ENCODE data around the gene GAN. TPM values are rescaled to one million over a fixed set of nuclear protein-coding genes. Genes with fewer than 3 reads are reported as not detected.
"Not testable (repeated sequence)": the region's sequence is repeated elsewhere in the genome, so short reads cannot be mapped to it uniquely, and the experiment has no call there.

The GAN gene
- total and polyA plus RNA-seq, 2 donors (not counting 1 experiment from before 2014, with no cell fraction given), result 0.79 to 6.9 TPM

- Mint-ChIP-seq H3K4me3 (no peak overlapping the region), H3K4me1 (peaks cover 28% of the 10 kb centered on the region), H3K9me3 (ENCODE audit: insufficient read depth) (no peaks in the 10 kb centered on the region), H3K27ac (no peak overlapping the region), H3K27me3 (no peaks in the 10 kb centered on the region)
- Histone ChIP-seq H3K4me2 (replicated peaks; ENCODE audit: low read depth, low read length, poor library complexity, severe bottlenecking) (no peak overlapping the region), H3K4me1 (ENCODE audit: control insufficient read depth in 2 of 2, insufficient read depth in 2 of 2, low read length in 2 of 2) (peaks cover 11 to 20% of the 10 kb centered on the region in 2 donors), H3K9me3 (ENCODE audit: control extremely low read depth in 1 of 3, control insufficient read depth in 2 of 3, insufficient read depth in 1 of 3, low read length in 2 of 3) (peaks cover 0 to 4% (median 0%) of the 10 kb centered on the region in 3 donors), H3K36me3 (replicated peaks in 1 of 2; ENCODE audit: control extremely low read depth in 1 of 2, control insufficient read depth in 1 of 2, extremely low read depth in 1 of 2, insufficient read depth in 2 of 2, low read length in 1 of 2) (no peaks in the 10 kb centered on the region), H3K79me2 (ENCODE audit: control insufficient read depth, insufficient read depth, low read length) (no peaks in the 10 kb centered on the region), H3K9ac (ENCODE audit: low read length) (no peak overlapping the region), H3K4me3 (ENCODE audit: control extremely low read depth in 1 of 5, extremely low read depth in 1 of 5, insufficient read depth in 1 of 5, low read depth in 2 of 5, low read length in 4 of 5) (no peak overlapping the region), H3K27me3 (replicated peaks in 1 of 4; ENCODE audit: control extremely low read depth in 1 of 4, control insufficient read depth in 3 of 4, insufficient read depth in 4 of 4, low read length in 3 of 4) (no peaks in the 10 kb centered on the region), H4K20me1 (ENCODE audit: control insufficient read depth, insufficient read depth, low read length, poor library complexity, severe bottlenecking) (no peaks in the 10 kb centered on the region), H2AFZ (ENCODE audit: insufficient read depth, low read depth, low read length, poor library complexity, severe bottlenecking) (no peak overlapping the region), H3K27ac (ENCODE audit: low read length in 2 of 2) (no peak overlapping the region)
- WGBS (ENCODE audit: insufficient coverage), result 93% methylated on average over 6 of the region's 11 CpGs
- TF ChIP-seq CTCF (IDR thresholded peaks at IDR 0.05), result no peak
- TF ChIP-seq EZH2 (IDR thresholded peaks at IDR 0.05; ENCODE audit: borderline replicate concordance, insufficient read depth, low read depth, low read length, poor library complexity, severe bottlenecking), result no peak
- intact Hi-C loops (cut with micrococcal nuclease), result no loop called here
- no peak for DNase-seq
- ChIA-PET CTCF (interaction anchor here (1.9 kb wide), 1 partner anchor 17 kb away, joined by 5 read pairs; no protein-coding TSS in a partner anchor), POLR2A (no interaction called here)
- ATAC-seq (ENCODE audit: low read depth), result no peak
Measured at GRCh38 chr16:81421536-81421935, 106.8 kb downstream of the GAN start.

GRCh38 chr16:81422153-81422552 lies 107.4 kb downstream of the GAN start:
- H3K4me3 Mint-ChIP-seq; H3K27ac ChIP-seq (ENCODE audit: low read length in 2 of 2); H3K9me3 Mint-ChIP-seq (ENCODE audit: insufficient read depth); H3K9me3 ChIP-seq (ENCODE audit: control extremely low read depth in 1 of 3, control insufficient read depth in 2 of 3, insufficient read depth in 1 of 3, low read length in 2 of 3); H3K4me3 ChIP-seq (ENCODE audit: control extremely low read depth in 1 of 5, extremely low read depth in 1 of 5, insufficient read depth in 1 of 5, low read depth in 2 of 5, low read length in 4 of 5); H3K27ac Mint-ChIP-seq; H4K20me1 ChIP-seq (ENCODE audit: control insufficient read depth, insufficient read depth, low read length, poor library complexity, severe bottlenecking); H3K4me2 ChIP-seq (replicated peaks; ENCODE audit: low read depth, low read length, poor library complexity, severe bottlenecking); H2AFZ ChIP-seq (ENCODE audit: insufficient read depth, low read depth, low read length, poor library complexity, severe bottlenecking); H3K9ac ChIP-seq (ENCODE audit: low read length); ATAC-seq (ENCODE audit: low read depth); POLR2A ChIA-PET; H3K27me3 Mint-ChIP-seq; H3K36me3 ChIP-seq (replicated peaks in 1 of 2; ENCODE audit: control extremely low read depth in 1 of 2, control insufficient read depth in 1 of 2, extremely low read depth in 1 of 2, insufficient read depth in 2 of 2, low read length in 1 of 2); H3K79me2 ChIP-seq (ENCODE audit: control insufficient read depth, insufficient read depth, low read length); DNase-seq; H3K27me3 ChIP-seq (replicated peaks in 1 of 4; ENCODE audit: control extremely low read depth in 1 of 4, control insufficient read depth in 3 of 4, insufficient read depth in 4 of 4, low read length in 3 of 4); intact Hi-C loops (cut with micrococcal nuclease): not testable (repeated sequence)
- CTCF ChIA-PET, result interaction anchor here (0.7 to 1.9 kb wide), 2 partner anchors 18 to 23 kb away, joined by 3 to 5 read pairs; no protein-coding TSS in a partner anchor
- H3K4me1 ChIP-seq (ENCODE audit: control insufficient read depth in 2 of 2, insufficient read depth in 2 of 2, low read length in 2 of 2), result peaks cover 11 to 20% of the 10 kb centered on the region in 2 donors
- peaks cover 28% of the 10 kb centered on the region for H3K4me1 Mint-ChIP-seq
- no CpG with 5 or more reads among the region's 7 CpGs for WGBS (ENCODE audit: insufficient coverage)
